ENCODE data around the gene RGS6.

Gene RGS6

DNA sequence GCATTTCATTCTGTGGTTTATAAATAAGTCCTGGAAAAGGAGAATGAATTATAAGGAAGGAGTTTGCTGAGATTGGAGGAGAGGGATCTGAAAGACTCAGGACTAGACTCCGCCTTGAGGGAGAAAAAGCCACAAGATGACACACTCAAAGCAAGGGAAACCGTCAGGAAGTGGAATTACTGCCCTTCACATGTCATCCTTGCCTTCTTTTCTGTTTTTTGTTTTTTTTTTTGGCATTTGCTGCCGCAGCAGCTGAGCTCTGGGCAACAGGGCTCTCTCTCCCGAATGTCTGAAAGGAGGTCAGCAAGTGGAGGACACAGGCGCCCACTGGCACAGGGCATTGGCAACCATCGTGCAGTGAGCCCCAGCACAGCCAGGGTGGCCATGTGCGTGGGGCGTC lies 616.8 kb downstream of the RGS6 start:
- Histone ChIP-seq H3K27ac (no peak overlapping the region), H3K4me1 (ENCODE audit: control insufficient read depth in 1 of 2, insufficient read depth in 1 of 2, low read depth in 1 of 2, low read length in 1 of 2) (no peaks in the 10 kb centered on the region), H3K9me3 (no peaks in the 10 kb centered on the region), H3K27me3 (peaks cover 30% of the 10 kb centered on the region), H3K36me3 (no peaks in the 10 kb centered on the region), H3K4me3 (ENCODE audit: low read depth in 1 of 2, low read length in 1 of 2) (no peak overlapping the region)
- TF ChIP-seq, protein P1, sequence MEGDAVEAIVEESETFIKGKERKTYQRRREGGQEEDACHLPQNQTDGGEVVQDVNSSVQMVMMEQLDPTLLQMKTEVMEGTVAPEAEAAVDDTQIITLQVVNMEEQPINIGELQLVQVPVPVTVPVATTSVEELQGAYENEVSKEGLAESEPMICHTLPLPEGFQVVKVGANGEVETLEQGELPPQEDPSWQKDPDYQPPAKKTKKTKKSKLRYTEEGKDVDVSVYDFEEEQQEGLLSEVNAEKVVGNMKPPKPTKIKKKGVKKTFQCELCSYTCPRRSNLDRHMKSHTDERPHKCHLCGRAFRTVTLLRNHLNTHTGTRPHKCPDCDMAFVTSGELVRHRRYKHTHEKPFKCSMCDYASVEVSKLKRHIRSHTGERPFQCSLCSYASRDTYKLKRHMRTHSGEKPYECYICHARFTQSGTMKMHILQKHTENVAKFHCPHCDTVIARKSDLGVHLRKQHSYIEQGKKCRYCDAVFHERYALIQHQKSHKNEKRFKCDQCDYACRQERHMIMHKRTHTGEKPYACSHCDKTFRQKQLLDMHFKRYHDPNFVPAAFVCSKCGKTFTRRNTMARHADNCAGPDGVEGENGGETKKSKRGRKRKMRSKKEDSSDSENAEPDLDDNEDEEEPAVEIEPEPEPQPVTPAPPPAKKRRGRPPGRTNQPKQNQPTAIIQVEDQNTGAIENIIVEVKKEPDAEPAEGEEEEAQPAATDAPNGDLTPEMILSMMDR (IDR thresholded peaks at IDR 0.05): no peak

DNA sequence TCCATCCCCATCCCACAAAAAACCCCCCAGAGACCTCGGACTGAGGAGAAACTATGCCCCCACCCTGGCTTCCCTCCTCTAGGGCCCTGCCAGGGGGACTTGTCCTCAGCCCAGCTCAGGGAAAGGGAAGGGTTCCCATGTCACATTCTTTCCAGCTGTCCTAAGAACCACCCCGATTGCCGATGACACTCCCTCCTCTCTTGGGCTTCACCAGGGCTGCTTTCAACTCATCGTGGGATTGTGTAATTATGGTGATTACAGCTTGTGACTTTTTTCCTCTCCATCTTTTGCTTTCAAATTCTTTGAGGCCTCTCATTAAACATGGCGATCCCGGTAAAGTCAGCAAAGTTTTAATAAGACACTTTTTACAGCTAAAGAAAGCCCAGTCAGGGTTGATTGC lies 617.6 kb downstream of the RGS6 start:
- Histone ChIP-seq H3K4me1 (ENCODE audit: control insufficient read depth in 1 of 2, insufficient read depth in 1 of 2, low read depth in 1 of 2, low read length in 1 of 2) (no peaks in the 10 kb centered on the region), H3K27me3 (peaks cover 23% of the 10 kb centered on the region), H3K9me3 (no peaks in the 10 kb centered on the region), H3K27ac (no peak overlapping the region), H3K4me3 (ENCODE audit: low read depth in 1 of 2, low read length in 1 of 2) (no peak overlapping the region), H3K36me3 (no peaks in the 10 kb centered on the region)
- TF ChIP-seq, protein P1 (IDR thresholded peaks at IDR 0.05): no peak

DNA sequence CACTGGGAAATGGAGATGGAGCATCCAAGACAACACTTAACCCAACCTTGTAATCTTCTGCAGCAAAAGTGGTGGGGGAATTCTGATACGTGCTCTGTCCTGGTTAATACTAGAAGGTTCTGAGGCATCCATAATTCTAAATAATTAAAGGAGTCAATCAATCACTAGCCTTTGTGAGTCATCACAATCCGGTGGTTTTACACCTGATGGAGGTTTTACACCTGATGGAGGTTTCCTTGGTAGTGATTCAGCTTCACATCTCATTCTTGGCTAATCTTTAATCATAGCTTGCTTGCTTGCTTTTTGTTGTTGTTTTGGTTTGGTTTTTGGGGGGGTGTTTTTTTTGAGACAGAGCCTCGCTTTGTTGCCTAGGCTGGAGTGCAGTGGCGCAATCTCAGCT lies 618.3 kb downstream of the RGS6 start:
- Histone ChIP-seq H3K36me3 (no peaks in the 10 kb centered on the region), H3K9me3 (no peaks in the 10 kb centered on the region)
- TF ChIP-seq, protein P1 (IDR thresholded peaks at IDR 0.05): no peak

DNA sequence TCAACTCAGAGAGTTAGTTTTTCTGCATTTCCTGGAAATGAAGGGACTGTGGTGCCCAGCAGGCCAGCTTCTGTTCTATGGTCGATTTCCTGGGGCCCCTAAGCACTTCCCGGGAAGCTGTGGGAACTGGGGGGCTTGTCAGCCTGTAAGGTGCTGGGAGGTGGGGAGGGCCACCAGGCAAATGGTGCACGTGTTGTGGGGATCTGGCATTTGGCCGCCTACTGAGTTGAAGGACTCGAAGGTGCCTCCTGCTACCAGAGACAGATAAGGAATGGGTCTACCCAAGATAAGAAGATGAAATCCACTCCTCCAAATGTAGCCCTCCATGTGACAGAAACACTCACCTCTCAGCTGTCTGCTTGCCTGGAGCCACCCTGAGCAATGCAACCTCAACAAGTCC lies 620.0 kb downstream of the RGS6 start:
- Histone ChIP-seq H3K4me1 (ENCODE audit: control insufficient read depth in 1 of 2, insufficient read depth in 1 of 2, low read depth in 1 of 2, low read length in 1 of 2) (no peaks in the 10 kb centered on the region), H3K27me3 (peaks cover 10% of the 10 kb centered on the region), H3K27ac (no peak overlapping the region), H3K9me3 (no peaks in the 10 kb centered on the region), H3K4me3 (ENCODE audit: low read depth in 1 of 2, low read length in 1 of 2) (no peak overlapping the region), H3K36me3 (no peaks in the 10 kb centered on the region)
- TF ChIP-seq, protein P1 (IDR thresholded peaks at IDR 0.05): no peak

More for the DNA sequence above, 618.3 kb downstream of the RGS6 start:
- Histone ChIP-seq H3K4me3 (ENCODE audit: low read depth in 1 of 2, low read length in 1 of 2) (no peak overlapping the region), H3K27ac (no peak overlapping the region), H3K27me3 (peaks cover 17% of the 10 kb centered on the region), H3K4me1 (ENCODE audit: control insufficient read depth in 1 of 2, insufficient read depth in 1 of 2, low read depth in 1 of 2, low read length in 1 of 2) (no peaks in the 10 kb centered on the region)

DNA sequence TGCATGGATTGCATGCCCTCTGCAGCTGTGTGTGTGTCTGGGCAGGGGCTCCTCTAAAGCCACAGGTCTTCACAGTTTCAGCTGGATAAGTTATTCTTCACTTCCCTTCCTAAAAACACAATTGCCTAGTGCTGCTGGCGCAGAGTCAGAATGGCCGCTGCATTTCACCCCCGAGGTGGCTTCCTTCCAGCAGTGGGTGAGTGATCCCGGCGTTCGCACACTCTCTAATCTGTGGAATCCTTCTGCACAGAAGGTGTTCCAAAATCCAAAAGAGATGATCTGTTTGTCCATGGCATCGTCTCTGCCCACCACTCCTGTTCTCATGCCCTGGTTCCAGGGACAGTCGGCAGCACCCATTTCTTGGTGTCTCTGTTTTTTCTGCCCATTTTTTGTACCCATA lies 620.9 kb downstream of the RGS6 start:
- H3K36me3 ChIP-seq: no peaks in the 10 kb centered on the region
- no peak overlapping the region for H3K27ac ChIP-seq
- H3K9me3 ChIP-seq: no peaks in the 10 kb centered on the region
- peaks cover 19% of the 10 kb centered on the region for H3K27me3 ChIP-seq
- TF ChIP-seq, protein P1 (IDR thresholded peaks at IDR 0.05): no peak
- H3K4me1 ChIP-seq (ENCODE audit: control insufficient read depth in 1 of 2, insufficient read depth in 1 of 2, low read depth in 1 of 2, low read length in 1 of 2): no peaks in the 10 kb centered on the region
- H3K4me3 ChIP-seq (ENCODE audit: low read depth in 1 of 2, low read length in 1 of 2): no peak overlapping the region

DNA sequence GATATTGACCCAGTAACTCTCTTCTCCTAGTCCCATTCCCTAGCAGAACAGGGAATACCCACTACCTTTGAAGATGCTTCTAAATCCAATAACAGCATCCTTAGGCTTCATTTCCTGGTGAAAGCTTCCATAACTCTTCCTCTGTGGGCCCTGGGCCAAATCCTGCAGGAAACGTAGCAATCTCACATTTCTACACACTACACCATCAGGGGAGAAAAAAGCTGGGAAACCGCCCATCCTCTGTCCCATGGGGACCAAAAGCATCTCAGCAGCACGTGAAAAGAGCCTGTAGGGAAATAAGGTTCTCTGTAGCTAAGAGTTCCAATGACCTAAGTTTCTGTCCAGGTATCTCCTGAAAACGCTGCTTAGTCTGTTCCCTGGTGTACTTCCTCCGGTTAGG lies 621.4 kb downstream of the RGS6 start:
- TF ChIP-seq, protein P1 (IDR thresholded peaks at IDR 0.05): no peak
- Histone ChIP-seq H3K27ac (no peak overlapping the region), H3K4me3 (ENCODE audit: low read depth in 1 of 2, low read length in 1 of 2) (no peak overlapping the region), H3K36me3 (no peaks in the 10 kb centered on the region), H3K4me1 (ENCODE audit: control insufficient read depth in 1 of 2, insufficient read depth in 1 of 2, low read depth in 1 of 2, low read length in 1 of 2) (no peaks in the 10 kb centered on the region), H3K27me3 (peaks cover 24% of the 10 kb centered on the region), H3K9me3 (no peaks in the 10 kb centered on the region)

Measured in neutrophil (primary cell).